ENCODE data around the gene MYO1H.

The MYO1H gene

DNA sequence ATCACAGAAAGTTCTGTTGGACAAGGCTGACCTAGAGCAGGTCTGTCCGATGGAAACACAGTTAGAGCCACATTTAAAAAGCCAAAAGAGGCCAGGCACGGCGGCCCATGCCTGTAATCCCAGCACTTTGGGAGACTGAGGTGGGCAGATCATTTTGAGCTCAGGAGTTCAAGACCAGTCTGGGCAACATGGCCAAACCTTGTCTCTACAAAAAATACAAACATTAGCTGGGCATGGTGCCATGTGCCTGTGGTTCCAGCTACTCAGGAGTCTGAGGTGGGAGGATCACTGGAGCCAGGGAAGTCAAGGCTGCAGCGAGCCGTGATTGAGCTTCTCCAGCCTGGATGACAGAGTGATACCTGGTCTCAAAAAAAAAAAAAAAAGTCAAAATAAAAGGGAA lies 144.7 kb downstream of the MYO1H start:
- no peak for DNase-seq (ENCODE audit: extremely low read depth, insufficient read length)
- H3K27me3 ChIP-seq (replicated peaks; ENCODE audit: control insufficient read depth, insufficient read depth, low read length): no peaks in the 10 kb centered on the region
- TF ChIP-seq, protein P1, sequence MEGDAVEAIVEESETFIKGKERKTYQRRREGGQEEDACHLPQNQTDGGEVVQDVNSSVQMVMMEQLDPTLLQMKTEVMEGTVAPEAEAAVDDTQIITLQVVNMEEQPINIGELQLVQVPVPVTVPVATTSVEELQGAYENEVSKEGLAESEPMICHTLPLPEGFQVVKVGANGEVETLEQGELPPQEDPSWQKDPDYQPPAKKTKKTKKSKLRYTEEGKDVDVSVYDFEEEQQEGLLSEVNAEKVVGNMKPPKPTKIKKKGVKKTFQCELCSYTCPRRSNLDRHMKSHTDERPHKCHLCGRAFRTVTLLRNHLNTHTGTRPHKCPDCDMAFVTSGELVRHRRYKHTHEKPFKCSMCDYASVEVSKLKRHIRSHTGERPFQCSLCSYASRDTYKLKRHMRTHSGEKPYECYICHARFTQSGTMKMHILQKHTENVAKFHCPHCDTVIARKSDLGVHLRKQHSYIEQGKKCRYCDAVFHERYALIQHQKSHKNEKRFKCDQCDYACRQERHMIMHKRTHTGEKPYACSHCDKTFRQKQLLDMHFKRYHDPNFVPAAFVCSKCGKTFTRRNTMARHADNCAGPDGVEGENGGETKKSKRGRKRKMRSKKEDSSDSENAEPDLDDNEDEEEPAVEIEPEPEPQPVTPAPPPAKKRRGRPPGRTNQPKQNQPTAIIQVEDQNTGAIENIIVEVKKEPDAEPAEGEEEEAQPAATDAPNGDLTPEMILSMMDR (IDR thresholded peaks at IDR 0.05; ENCODE audit: insufficient read depth, low read length, poor library complexity, severe bottlenecking): no peak
- H3K4me3 ChIP-seq (replicated peaks; ENCODE audit: low read depth, low read length): no peak overlapping the region
- H3K36me3 ChIP-seq (ENCODE audit: control insufficient read depth, insufficient read depth, low read length): peaks cover 17% of the 10 kb centered on the region

DNA sequence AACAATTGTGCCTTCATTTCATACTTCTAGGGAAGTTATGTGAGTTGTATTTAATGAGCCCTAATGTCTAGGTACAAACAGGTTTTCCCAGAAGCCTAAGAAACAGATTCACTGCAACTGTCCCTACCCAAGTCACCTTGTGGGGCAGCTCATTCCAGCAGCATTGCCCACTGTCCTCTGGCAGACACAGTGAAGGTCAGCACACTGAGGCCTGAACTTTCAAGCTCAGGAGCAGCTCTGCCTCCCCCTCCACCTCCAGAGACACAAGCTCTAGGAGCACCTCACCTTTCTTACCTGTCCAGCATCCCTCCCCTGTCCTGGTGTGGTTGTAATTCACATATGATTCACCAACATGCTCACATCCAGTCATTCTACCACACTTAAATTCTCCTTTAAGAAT lies 145.4 kb downstream of the MYO1H start:
- H3K36me3 ChIP-seq (ENCODE audit: control insufficient read depth, insufficient read depth, low read length): peaks cover 17% of the 10 kb centered on the region
- TF ChIP-seq, protein P1 (IDR thresholded peaks at IDR 0.05; ENCODE audit: insufficient read depth, low read length, poor library complexity, severe bottlenecking): no peak
- no peak for DNase-seq (ENCODE audit: extremely low read depth, insufficient read length)
- no peak overlapping the region for H3K4me3 ChIP-seq (replicated peaks; ENCODE audit: low read depth, low read length)
- no peaks in the 10 kb centered on the region for H3K27me3 ChIP-seq (replicated peaks; ENCODE audit: control insufficient read depth, insufficient read depth, low read length)

DNA sequence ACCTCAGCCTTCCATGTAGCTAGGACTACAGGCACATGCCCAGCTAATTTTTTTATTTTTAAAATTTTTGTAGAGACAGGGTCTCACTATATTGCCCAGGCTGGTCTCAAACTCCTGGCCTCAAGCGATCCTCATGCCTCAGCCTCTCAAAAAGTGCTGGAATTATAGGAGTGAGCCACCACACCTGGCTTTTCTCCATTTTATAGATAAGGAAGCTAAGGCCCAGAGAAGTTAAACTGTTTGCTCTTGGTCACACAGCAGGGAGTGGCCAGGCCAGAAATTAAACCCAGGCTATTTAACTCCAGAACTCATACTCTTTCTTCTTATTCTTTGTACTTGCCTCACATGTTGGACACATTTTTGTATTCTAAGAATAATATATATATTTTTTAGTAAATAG lies 146.2 kb downstream of the MYO1H start:
- Histone ChIP-seq H3K27me3 (replicated peaks; ENCODE audit: control insufficient read depth, insufficient read depth, low read length) (no peaks in the 10 kb centered on the region), H3K4me3 (replicated peaks; ENCODE audit: low read depth, low read length) (no peak overlapping the region), H3K36me3 (ENCODE audit: control insufficient read depth, insufficient read depth, low read length) (peaks cover 14% of the 10 kb centered on the region)
- DNase-seq (ENCODE audit: extremely low read depth, insufficient read length): no peak
- TF ChIP-seq, protein P1 (IDR thresholded peaks at IDR 0.05; ENCODE audit: insufficient read depth, low read length, poor library complexity, severe bottlenecking): no peak

DNA sequence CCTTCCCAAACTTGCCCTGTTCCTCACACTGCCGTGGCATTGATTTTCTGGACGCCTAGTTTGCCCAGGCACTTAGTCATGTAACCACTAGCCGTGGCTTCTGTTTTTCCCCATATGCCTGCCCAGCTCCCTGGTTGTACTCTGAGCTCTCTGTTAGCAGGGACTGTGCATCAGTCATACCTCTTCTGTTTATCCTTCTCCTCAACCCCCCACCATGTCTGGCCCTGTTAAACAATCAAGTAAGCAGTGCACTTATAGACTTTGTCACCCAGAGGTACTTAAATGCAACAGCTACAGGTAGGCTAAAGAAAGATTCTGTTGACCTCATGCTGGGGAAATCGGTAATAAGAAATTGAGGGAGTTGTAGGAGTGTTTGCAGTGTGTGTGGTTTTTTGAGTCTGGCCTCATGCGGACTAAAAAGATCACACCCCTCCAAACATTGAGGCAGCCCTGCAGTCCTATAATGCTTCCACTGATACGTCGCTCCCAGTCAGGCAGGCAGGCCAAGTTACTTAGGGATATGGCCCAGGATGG lies 146.7 kb downstream of the MYO1H start:
- peaks cover 12% of the 10 kb centered on the region for H3K36me3 ChIP-seq (ENCODE audit: control insufficient read depth, insufficient read depth, low read length)
- no peak overlapping the region for H3K4me3 ChIP-seq (replicated peaks; ENCODE audit: low read depth, low read length)
- DNase-seq (ENCODE audit: extremely low read depth, insufficient read length): no peak
- TF ChIP-seq, protein P1 (IDR thresholded peaks at IDR 0.05; ENCODE audit: insufficient read depth, low read length, poor library complexity, severe bottlenecking): no peak
- no peaks in the 10 kb centered on the region for H3K27me3 ChIP-seq (replicated peaks; ENCODE audit: control insufficient read depth, insufficient read depth, low read length)

DNA sequence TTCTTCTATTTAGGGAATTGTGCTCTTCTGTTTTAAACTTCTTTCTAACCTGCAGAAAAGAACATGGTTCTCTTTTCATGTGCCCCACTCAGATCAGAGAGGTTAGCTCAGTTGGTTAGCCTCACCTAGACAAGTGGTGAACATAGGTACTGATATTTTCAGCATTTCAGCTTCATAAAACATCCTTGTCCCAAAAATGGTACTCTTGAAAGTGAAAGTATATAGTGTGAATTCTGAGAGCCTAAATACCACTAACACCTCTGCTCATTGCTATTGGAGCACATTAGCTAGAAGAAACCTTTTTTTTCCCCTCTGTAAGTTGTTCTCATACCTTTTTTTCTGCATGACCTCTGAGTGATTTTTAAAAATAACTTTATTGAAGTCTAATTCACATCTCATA lies 147.3 kb downstream of the MYO1H start:
- DNase-seq (ENCODE audit: extremely low read depth, insufficient read length): no peak
- H3K4me3 ChIP-seq (replicated peaks; ENCODE audit: low read depth, low read length): no peak overlapping the region
- H3K27me3 ChIP-seq (replicated peaks; ENCODE audit: control insufficient read depth, insufficient read depth, low read length): no peaks in the 10 kb centered on the region
- TF ChIP-seq, protein P1 (IDR thresholded peaks at IDR 0.05; ENCODE audit: insufficient read depth, low read length, poor library complexity, severe bottlenecking): no peak
- H3K36me3 ChIP-seq (ENCODE audit: control insufficient read depth, insufficient read depth, low read length): peaks cover 8% of the 10 kb centered on the region

DNA sequence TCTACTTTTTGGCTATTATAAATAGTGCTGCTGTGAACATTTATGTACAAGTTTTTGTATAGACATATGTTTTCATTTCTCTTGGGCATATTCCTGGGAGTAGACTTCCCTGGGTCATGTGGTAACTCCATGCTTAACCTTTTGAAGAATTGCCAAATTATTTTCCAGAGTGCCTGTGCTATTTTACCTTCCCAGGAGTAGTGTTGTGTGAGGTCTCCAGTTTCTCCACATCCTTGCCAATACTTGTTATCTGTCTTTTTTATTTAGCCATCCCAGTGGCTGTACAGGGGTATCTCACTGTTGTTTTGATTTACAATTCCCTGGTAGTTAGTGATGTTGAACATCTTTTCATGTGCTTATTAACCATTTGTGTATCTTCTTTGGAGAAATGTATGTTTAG lies 148.6 kb downstream of the MYO1H start:
- DNase-seq (ENCODE audit: extremely low read depth, insufficient read length): no peak

More for the DNA sequence above, 148.6 kb downstream of the MYO1H start:
- no peak overlapping the region for H3K4me3 ChIP-seq (replicated peaks; ENCODE audit: low read depth, low read length)
- TF ChIP-seq, protein P1 (IDR thresholded peaks at IDR 0.05; ENCODE audit: insufficient read depth, low read length, poor library complexity, severe bottlenecking): no peak
- no peaks in the 10 kb centered on the region for H3K27me3 ChIP-seq (replicated peaks; ENCODE audit: control insufficient read depth, insufficient read depth, low read length)
- peaks cover 13% of the 10 kb centered on the region for H3K36me3 ChIP-seq (ENCODE audit: control insufficient read depth, insufficient read depth, low read length)

All from GM06990 (cell line).